ENCODE results near the gene CCR1.

DNA sequence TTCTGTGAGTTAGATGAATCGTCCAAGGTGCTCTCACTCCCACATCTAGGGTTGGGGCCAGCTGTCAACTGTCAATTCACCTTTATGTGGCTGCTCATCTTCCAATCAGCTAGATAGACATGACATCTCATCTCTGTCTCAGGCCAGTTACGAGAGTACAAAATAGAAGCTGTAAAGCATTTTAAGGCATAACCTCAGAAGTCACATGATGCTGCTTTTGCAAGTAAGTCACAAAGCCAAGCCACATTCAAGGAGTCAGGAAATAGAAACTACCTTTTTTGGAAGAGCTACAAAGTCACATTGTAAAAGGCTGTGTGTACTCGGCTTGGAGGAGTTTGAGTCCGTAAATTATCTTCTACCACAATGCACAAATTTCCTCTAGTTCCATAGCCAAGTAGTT lies 5.1 kb upstream of the CCR1 start:
- TF ChIP-seq TEAD4 (IDR thresholded peaks at IDR 0.05) = no peak
- no peak for TF ChIP-seq RAD21 (IDR thresholded peaks at IDR 0.05; ENCODE audit: low read depth)
- no peak for TF ChIP-seq FOXM1 (IDR thresholded peaks at IDR 0.05; ENCODE audit: borderline replicate concordance, low read depth)
- no peak for TF ChIP-seq TAF1 (IDR thresholded peaks at IDR 0.05; ENCODE audit: low read depth)
- TF ChIP-seq YY1 (IDR thresholded peaks at IDR 0.05; ENCODE audit: low read depth) = no peak
- TF ChIP-seq TCF12 (IDR thresholded peaks at IDR 0.05; ENCODE audit: low read depth) = no peak
- TF ChIP-seq, protein P1, sequence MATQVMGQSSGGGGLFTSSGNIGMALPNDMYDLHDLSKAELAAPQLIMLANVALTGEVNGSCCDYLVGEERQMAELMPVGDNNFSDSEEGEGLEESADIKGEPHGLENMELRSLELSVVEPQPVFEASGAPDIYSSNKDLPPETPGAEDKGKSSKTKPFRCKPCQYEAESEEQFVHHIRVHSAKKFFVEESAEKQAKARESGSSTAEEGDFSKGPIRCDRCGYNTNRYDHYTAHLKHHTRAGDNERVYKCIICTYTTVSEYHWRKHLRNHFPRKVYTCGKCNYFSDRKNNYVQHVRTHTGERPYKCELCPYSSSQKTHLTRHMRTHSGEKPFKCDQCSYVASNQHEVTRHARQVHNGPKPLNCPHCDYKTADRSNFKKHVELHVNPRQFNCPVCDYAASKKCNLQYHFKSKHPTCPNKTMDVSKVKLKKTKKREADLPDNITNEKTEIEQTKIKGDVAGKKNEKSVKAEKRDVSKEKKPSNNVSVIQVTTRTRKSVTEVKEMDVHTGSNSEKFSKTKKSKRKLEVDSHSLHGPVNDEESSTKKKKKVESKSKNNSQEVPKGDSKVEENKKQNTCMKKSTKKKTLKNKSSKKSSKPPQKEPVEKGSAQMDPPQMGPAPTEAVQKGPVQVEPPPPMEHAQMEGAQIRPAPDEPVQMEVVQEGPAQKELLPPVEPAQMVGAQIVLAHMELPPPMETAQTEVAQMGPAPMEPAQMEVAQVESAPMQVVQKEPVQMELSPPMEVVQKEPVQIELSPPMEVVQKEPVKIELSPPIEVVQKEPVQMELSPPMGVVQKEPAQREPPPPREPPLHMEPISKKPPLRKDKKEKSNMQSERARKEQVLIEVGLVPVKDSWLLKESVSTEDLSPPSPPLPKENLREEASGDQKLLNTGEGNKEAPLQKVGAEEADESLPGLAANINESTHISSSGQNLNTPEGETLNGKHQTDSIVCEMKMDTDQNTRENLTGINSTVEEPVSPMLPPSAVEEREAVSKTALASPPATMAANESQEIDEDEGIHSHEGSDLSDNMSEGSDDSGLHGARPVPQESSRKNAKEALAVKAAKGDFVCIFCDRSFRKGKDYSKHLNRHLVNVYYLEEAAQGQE (IDR thresholded peaks at IDR 0.05; ENCODE audit: low read depth) = no peak
- no peak for TF ChIP-seq MAX (IDR thresholded peaks at IDR 0.05)
- no peak for TF ChIP-seq NFIC (IDR thresholded peaks at IDR 0.05)
- no peak for TF ChIP-seq EP300 (IDR thresholded peaks at IDR 0.05; ENCODE audit: borderline replicate concordance)
- no peak for TF ChIP-seq CREB1 (IDR thresholded peaks at IDR 0.05; ENCODE audit: low read depth)
